ENCODE data around the gene PNMA8C. TPM values are rescaled to one million over a fixed set of nuclear protein-coding genes. Genes with fewer than 3 reads are reported as not detected.

PNMA8C gene
- not detected for total RNA-seq
- under 1 TPM in 1 of 3 donors, not detected in 2; 0.01 TPM for polyA plus RNA-seq
- long read RNA-seq, donor 1, result 0 reads
- long read RNA-seq, donor 2, result 0 reads

DNA sequence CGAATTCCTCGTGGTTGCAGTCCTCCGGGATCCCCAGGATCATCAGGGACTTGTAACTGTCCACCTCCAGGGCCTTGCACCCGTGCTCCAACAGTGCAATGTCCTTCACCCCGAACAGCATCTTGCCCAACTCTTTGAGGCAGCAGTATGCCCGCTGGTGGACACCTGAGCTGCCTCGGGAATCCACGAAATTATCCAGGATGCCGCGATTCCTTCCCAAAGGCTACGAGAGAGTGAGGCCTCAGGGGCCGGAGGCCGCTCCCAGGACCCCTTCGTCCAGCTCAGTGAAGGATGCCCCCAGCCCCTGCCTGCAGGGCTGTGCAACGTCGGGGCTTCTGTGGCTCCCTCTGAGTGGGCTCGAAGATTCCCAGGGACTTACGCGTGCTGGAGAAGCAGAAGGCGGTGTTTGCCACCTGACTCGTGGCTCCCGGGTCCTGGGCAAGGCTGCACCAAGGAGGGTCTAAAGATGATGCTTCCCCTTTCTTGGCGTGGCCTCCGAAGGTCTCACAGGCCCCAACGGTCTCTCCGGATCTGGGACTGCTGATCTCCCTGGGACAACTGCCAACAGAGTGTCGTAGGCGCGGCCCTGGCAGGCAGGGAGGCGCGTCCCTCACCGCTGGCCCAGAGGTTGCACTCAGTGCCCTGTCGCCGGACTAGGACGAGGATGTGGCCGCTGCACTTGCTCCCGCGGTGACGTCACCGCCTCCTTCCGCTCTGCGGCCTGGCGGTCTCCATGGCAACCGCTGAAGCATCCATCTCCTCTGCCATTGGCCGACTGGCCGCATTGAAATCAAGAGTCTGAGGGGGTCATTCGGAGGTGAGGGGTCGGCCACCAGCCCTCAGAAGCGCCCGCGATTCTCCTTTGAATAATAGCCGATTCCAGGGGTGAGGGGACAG is at the start of gene PNMA8C:
PNMA8C (minus strand) TSS at position 698 of the 897 bp plus-strand sequence; CDS start at position 121, 577 bp downstream.
- H3K36me3 ChIP-seq (ENCODE audit: insufficient read depth in 1 of 2, low read depth in 1 of 2), result no peaks in the 10 kb centered on the region
- no peaks in the 10 kb centered on the region for H3K4me1 ChIP-seq
- H3K4me3 ChIP-seq, result peak within 1 kb of the TSS; percentile 7
- peaks cover 0 to 62% (median 11%) of the 10 kb centered on the region in 3 donors for H3K27me3 ChIP-seq (ENCODE audit: insufficient read depth in 3 of 3, low read length in 2 of 3)
- ATAC-seq (peak in 1 of 4 donors; percentile 45), DNase-seq (peak; percentile 74 to 80)
- intact Hi-C loops (cut with DNase I), result no loop called here
- H3K27ac ChIP-seq, result no peak within 1 kb of the TSS
- H3K9me3 ChIP-seq, result no peaks in the 10 kb centered on the region
- TF ChIP-seq, protein P1, sequence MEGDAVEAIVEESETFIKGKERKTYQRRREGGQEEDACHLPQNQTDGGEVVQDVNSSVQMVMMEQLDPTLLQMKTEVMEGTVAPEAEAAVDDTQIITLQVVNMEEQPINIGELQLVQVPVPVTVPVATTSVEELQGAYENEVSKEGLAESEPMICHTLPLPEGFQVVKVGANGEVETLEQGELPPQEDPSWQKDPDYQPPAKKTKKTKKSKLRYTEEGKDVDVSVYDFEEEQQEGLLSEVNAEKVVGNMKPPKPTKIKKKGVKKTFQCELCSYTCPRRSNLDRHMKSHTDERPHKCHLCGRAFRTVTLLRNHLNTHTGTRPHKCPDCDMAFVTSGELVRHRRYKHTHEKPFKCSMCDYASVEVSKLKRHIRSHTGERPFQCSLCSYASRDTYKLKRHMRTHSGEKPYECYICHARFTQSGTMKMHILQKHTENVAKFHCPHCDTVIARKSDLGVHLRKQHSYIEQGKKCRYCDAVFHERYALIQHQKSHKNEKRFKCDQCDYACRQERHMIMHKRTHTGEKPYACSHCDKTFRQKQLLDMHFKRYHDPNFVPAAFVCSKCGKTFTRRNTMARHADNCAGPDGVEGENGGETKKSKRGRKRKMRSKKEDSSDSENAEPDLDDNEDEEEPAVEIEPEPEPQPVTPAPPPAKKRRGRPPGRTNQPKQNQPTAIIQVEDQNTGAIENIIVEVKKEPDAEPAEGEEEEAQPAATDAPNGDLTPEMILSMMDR (IDR thresholded peaks at IDR 0.05), result no peak
- WGBS, 3 donors, result 24 to 28% (median 24%) methylated on average over 52 of the region's 52 CpGs

DNA sequence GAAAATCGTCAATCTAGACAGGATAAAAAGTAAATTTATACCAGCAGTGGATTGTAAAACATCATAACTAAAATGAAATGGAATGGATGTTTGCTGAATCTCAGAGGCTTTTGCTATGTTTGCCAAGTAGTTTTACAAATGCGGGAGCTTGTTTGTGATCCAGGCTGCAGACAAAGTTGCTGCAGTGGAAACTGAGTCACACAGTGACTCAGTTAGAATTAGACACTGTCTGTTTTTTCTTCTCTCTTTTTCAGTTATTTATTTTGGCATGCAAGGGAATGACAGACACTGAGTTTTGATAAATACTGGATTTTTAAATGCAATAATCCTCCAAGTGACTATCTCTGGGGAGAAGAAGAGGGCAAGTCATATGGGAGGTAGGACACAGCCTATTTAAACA is 47.2 kb upstream of the PNMA8C start:
- Histone ChIP-seq H3K36me3 (ENCODE audit: insufficient read depth in 1 of 2, low read depth in 1 of 2) (no peaks in the 10 kb centered on the region), H3K9me3 (no peaks in the 10 kb centered on the region), H3K27me3 (ENCODE audit: insufficient read depth in 3 of 3, low read length in 2 of 3) (peaks cover 0 to 54% (median 10%) of the 10 kb centered on the region in 3 donors), H3K4me1 (peaks cover 3% of the 10 kb centered on the region), H3K27ac (no peak overlapping the region), H3K4me3 (no peak overlapping the region)
- TF ChIP-seq, protein P1 (IDR thresholded peaks at IDR 0.05), result no peak
- intact Hi-C loops (cut with DNase I), result no loop called here
- ATAC-seq (no peak), DNase-seq (no peak)
- WGBS, 3 donors, result 29 to 57% (median 46%) methylated on average over 2 of the region's 2 CpGs

DNA sequence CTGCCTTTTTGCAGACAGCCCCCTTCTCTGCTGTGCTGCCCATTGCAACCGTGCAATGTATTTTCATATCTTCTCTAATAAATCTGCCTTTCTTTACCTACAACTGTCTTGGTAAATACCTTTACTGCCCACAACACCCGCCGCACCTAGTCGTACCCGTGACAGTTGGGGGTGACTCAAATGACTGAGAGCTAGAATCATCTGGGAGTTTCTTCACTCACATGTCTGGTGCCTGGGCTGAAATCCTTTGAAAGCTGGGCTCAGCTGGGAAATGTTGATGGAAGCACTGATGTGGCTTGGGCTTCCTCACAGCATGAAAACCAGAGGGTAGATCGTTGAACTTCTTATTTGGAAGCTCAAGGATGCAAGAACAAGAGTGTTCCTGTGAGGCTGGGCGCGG is 45.5 kb upstream of the PNMA8C start:
- Histone ChIP-seq H3K4me3 (no peak overlapping the region), H3K27me3 (ENCODE audit: insufficient read depth in 3 of 3, low read length in 2 of 3) (peaks cover 0 to 49% (median 17%) of the 10 kb centered on the region in 3 donors), H3K36me3 (ENCODE audit: insufficient read depth in 1 of 2, low read depth in 1 of 2) (no peaks in the 10 kb centered on the region), H3K9me3 (no peaks in the 10 kb centered on the region), H3K27ac (no peak overlapping the region), H3K4me1 (peaks cover 3% of the 10 kb centered on the region)
- TF ChIP-seq, protein P1 (IDR thresholded peaks at IDR 0.05), result no peak
- intact Hi-C loops (cut with DNase I), result no loop called here
- 83 to 90% (median 85%) methylated on average over 8 of the region's 8 CpGs for WGBS, 3 donors
- ATAC-seq (no peak), DNase-seq (no peak)

DNA sequence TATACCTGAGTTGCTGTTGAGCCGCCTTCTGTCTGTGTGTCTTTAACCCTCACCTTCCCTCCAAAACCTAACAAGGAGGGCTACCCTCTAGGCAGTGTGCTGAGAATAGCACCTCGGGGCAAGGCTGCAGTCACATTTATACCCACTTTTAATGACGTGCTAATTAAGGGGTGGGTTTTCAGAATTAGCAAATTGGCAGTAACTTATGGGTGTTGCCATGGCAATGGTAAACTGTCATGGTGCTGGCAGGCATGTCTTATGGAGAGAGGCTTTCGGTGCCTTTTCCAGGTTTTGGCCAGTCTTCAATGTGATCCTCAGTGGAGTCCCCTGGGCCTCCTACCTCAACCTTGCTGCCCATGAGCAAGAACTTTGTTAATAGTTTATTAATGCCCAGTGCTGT is 43.9 kb upstream of the PNMA8C start:
- H3K4me3 ChIP-seq, result no peak overlapping the region
- ATAC-seq, result no peak
- peaks cover 3% of the 10 kb centered on the region for H3K4me1 ChIP-seq
- H3K9me3 ChIP-seq, result no peaks in the 10 kb centered on the region
- H3K27me3 ChIP-seq (ENCODE audit: insufficient read depth in 3 of 3, low read length in 2 of 3), result peaks cover 0 to 41% (median 17%) of the 10 kb centered on the region in 3 donors
- DNase-seq, result no peak
- no peak overlapping the region for H3K27ac ChIP-seq
- H3K36me3 ChIP-seq (ENCODE audit: insufficient read depth in 1 of 2, low read depth in 1 of 2), result no peaks in the 10 kb centered on the region
- intact Hi-C loops (cut with DNase I), result no loop called here
- WGBS, 3 donors, result 82 to 90% (median 82%) methylated on average over 4 of the region's 4 CpGs
- TF ChIP-seq, protein P1 (IDR thresholded peaks at IDR 0.05), result no peak
